K562 (cell line): ENCODE measurements around the gene GLYATL1B. TPM values are rescaled to one million over a fixed set of nuclear protein-coding genes. Genes with fewer than 3 reads are reported as not detected.
"Not testable (repeated sequence)": the region's sequence is repeated elsewhere in the genome, so short reads cannot be mapped to it uniquely, and the experiment has no call there.

ENCODE experiments used
- ATAC-seq: fragments of 200-7000 bp; cut with Tn5 transposase; 3 replicates; pipeline ENCODE4 v1.9.1; 2020; ENCODE audit warnings: moderate library complexity
- BruUV-seq: library from RNA; stranded (reverse); fragments of 400-500 nt; replicated peaks from 2 replicates; lab custom pipeline; 2021; lab: Mats Ljungman, UMichigan
- CTCF ChIA-PET: fragments of 300-600 bp; formaldehyde crosslinking; extraction: SDS; loops from one replicate; lab custom pipeline; 2021; ENCODE audit warnings: low intra/inter-chr PET ratio; lab: Yijun Ruan, JAX
- POLR2A ChIA-PET: fragments of 300-600, 350-650 bp; sonication (Branson Sonifier 250); formaldehyde crosslinking; extraction: SDS; loops from one replicate; lab custom pipeline; 2021; ENCODE audit warnings: antibody characterized with exemption, inconsistent platforms; lab: Yijun Ruan, JAX
- DNase-seq, 4 experiments: peaks; one replicate each; pipeline versions ENCODE4 v3.0.0 to v3.0.0-alpha.2; 2011 to 2018; ENCODE audit warnings: low spot score in 3 of 4, mixed read lengths in 3 of 4; ENCODE audit errors: extremely low read depth in 1 of 4
- FAIRE-seq: peaks from 2 replicates; lab custom pipeline; 2011; peaks lifted over from hg19 to GRCh38; lab: Jason Lieb, UNC
- H2AFZ ChIP-seq: 2 replicates; pipeline ENCODE4 v1.6.0; 2011; ENCODE audit warnings: low read depth, low read length, control low read depth, inconsistent platforms
- H3K27ac ChIP-seq: fragments of 200-600 bp; 3 replicates; pipeline ENCODE4 v1.8.0; 2011; ENCODE audit warnings: low read depth, mild to moderate bottlenecking, control low read depth, inconsistent platforms, low read length, moderate library complexity, mixed read lengths; ENCODE audit errors: extremely low read depth
- H3K27me3 ChIP-seq, 2 experiments: fragments of 300-600 bp in 1 of 2; 2 replicates in 1 of 2; 3 replicates in 1 of 2; pipeline versions ENCODE4 v1.6.0 to v1.8.0; 2011; ENCODE audit warnings: inconsistent platforms in 2 of 2, low read length in 2 of 2, mild to moderate bottlenecking in 1 of 2, mixed read lengths in 1 of 2, moderate library complexity in 1 of 2; ENCODE audit not compliant: control insufficient read depth in 2 of 2, insufficient read depth in 2 of 2
- H3K36me3 ChIP-seq: fragments of 300-600 bp; 3 replicates; pipeline ENCODE4 v1.8.0; 2011; ENCODE audit warnings: mild to moderate bottlenecking, low read length, inconsistent platforms; ENCODE audit not compliant: control insufficient read depth, insufficient read depth
- H3K4me1 ChIP-seq, 2 experiments: fragments of 200-600 bp in 1 of 2; replicated peaks in 1 of 2; 2 replicates in 1 of 2; 3 replicates in 1 of 2; pipeline versions ENCODE4 v1.5.1 to v1.8.0; 2011; ENCODE audit warnings: inconsistent platforms in 2 of 2, low read length in 2 of 2, mild to moderate bottlenecking in 1 of 2, mixed read lengths in 1 of 2, moderate library complexity in 1 of 2; ENCODE audit not compliant: control insufficient read depth in 2 of 2, insufficient read depth in 2 of 2
- H3K4me2 ChIP-seq: 2 replicates; pipeline ENCODE4 v1.6.1; 2011; ENCODE audit warnings: low read length, control low read depth, inconsistent platforms, mixed read lengths; ENCODE audit not compliant: insufficient read depth
- H3K4me3 ChIP-seq: fragments of 200-600 bp; sonication (generic), shearing (Covaris generic); 2 replicates; pipeline ENCODE4 v1.5.1; 2016; ENCODE audit warnings: control low read depth, inconsistent platforms
- H3K79me2 ChIP-seq: fragments of 200-600 bp; 3 replicates; pipeline ENCODE4 v1.8.0; 2011; ENCODE audit warnings: low read length, inconsistent platforms; ENCODE audit not compliant: control insufficient read depth, insufficient read depth
- H3K9ac ChIP-seq, 2 experiments: 2 replicates each; pipeline versions ENCODE4 v1.6.0 to v1.6.1; 2011; ENCODE audit warnings: low read depth in 2 of 2, low read length in 2 of 2, control low read depth in 1 of 2, inconsistent platforms in 1 of 2, mild to moderate bottlenecking in 1 of 2, mixed read lengths in 1 of 2; ENCODE audit not compliant: insufficient read depth in 1 of 2
- H3K9me1 ChIP-seq: one replicate; pipeline ENCODE4 v1.6.0; 2011; ENCODE audit warnings: inconsistent platforms, mild to moderate bottlenecking, low read length, moderate library complexity; ENCODE audit not compliant: control insufficient read depth, insufficient read depth
- H3K9me3 ChIP-seq: replicated peaks from 2 replicates; pipeline ENCODE4 v1.5.1; 2011; ENCODE audit warnings: low read depth, low read length, inconsistent platforms; ENCODE audit not compliant: control insufficient read depth, insufficient read depth
- H4K20me1 ChIP-seq: replicated peaks from 2 replicates; pipeline ENCODE4 v1.6.1; 2011; ENCODE audit warnings: low read length, inconsistent platforms, mixed read lengths; ENCODE audit not compliant: control insufficient read depth, insufficient read depth
- JUN ChIP-seq, 2 experiments: sonication (generic) in 1 of 2; formaldehyde crosslinking in 1 of 2; IDR thresholded peaks; 2 replicates each; pipeline versions ENCODE4 v1.6.1 to v1.8.0; 2012 to 2022; ENCODE audit warnings: borderline replicate concordance in 2 of 2, mild to moderate bottlenecking in 2 of 2, improper control_type of control experiment in 1 of 2, low read depth in 1 of 2, low read length in 1 of 2, missing genetic modification reagents in 1 of 2
- MCM2 ChIP-seq: fragments of 450-650 bp; IDR thresholded peaks from 2 replicates; pipeline ENCODE4 v1.6.1; 2017; ENCODE audit warnings: low read depth, mild to moderate bottlenecking
- SPI1 ChIP-seq: IDR thresholded peaks from 2 replicates; pipeline ENCODE4 v1.6.1; 2011; ENCODE audit warnings: low read depth, low read length, control low read depth, borderline replicate concordance
- TCF7 ChIP-seq: sonication (generic); IDR thresholded peaks from 2 replicates; pipeline ENCODE4 v1.6.1; 2016; ENCODE audit warnings: antibody characterized with exemption, borderline replicate concordance
- ZFPM2 ChIP-seq: fragments of 250-450 bp; sonication (Bioruptor Pico); IDR thresholded peaks from 2 replicates; pipeline ENCODE4 v1.5.1; 2022; ENCODE audit warnings: mild to moderate bottlenecking
- WGBS: fragments of 100-300 bp; shearing (Covaris generic); methylation state at CpG from one replicate; pipeline ENCODE4 v1.1.6; 2016; ENCODE audit warnings: low coverage, mixed read lengths; ENCODE audit not compliant: insufficient coverage; ENCODE audit errors: missing lambda C conversion rate; 5-methylcytosine and 5-hydroxymethylcytosine counted together
- in situ Hi-C: fragments of 300-500 bp; cut with MboI; formaldehyde crosslinking; loops from 4 replicates; pipeline ENCODE4 v1.15.0; 2018; ENCODE audit warnings: inconsistent platforms, mixed read lengths
- intact Hi-C: fragments of 100-400 bp; cut with micrococcal nuclease; formaldehyde crosslinking; loops from 2 replicates; pipeline ENCODE4 v1.14.2; 2022
- polyA plus RNA-seq, 8 experiments: library from polyadenylated mRNA; depleted of rRNA in 4 of 8; stranded (reverse) in 5 of 8; unstranded in 3 of 8; fragments of >200 nt; fragmentation: Nextera tagmentation in 2 of 8; fragmentation: Illumina TruSeq in 1 of 8; extraction: Ambion mirVana in 2 of 8; extraction: Trizol in 1 of 8; gene quantifications; 2 replicates each; pipeline versions ENCODE4 v1.2.1 to v1.2.3, GENCODE V29; 2011 to 2014; ENCODE audit warnings: inconsistent platforms in 1 of 8, missing spikeins in 1 of 8
- total RNA-seq, 7 experiments: library from RNA; depleted of rRNA in 6 of 7; stranded (reverse); fragments of >200 nt in 6 of 7; fragmentation: Illumina TruSeq in 2 of 7; extraction: Trizol in 2 of 7; gene quantifications; 2 replicates each; pipeline versions ENCODE4 v1.2.1 to v1.2.3, GENCODE V29; 2011 to 2021; ENCODE audit warnings: low replicate concordance in 1 of 7
- TF ChIP-seq, protein P1 (sequence below): sonication (generic); formaldehyde crosslinking; IDR thresholded peaks from 2 replicates; pipeline ENCODE4 v1.8.1; 2022; ENCODE audit warnings: missing genetic modification reagents

Gene GLYATL1B
- total and polyA plus RNA-seq, 9 of the 15 experiments (the other 6 are each of a cell fraction or from before 2014, with no cell fraction given): not detected

DNA sequence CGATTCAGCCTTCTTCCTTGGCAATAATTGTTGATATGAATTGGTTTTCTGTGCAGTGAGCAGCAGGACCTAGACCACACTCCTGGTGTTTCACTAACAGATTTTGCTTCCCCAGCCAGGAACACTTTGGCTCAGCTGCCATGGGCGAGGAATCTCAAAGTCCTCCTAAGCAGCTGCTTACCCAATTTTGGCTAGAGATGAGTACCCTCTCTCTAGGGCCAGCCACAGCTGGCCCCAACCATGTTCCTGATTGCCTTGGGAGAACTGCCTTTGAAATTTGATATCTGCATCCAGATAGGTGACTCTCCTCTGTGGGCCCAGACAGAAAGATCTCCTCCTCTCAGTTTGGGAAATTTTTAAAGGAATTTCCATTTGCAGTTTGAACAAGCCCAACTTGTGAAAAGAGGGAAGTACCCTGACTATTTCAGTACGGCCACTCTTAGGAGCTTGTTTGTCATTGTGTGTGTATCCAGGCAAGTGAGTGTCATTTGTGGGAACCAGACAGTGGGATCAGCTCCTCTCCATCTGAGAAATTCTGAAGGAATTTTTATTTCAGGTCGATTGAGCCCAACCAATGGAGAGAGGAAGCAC lies 4.6 kb upstream of the GLYATL1B start:
- CTCF ChIA-PET, DNase-seq, H3K9ac ChIP-seq, H3K27me3 ChIP-seq, H3K36me3 ChIP-seq, H2AFZ ChIP-seq, ATAC-seq, in situ Hi-C loops, BruUV-seq, H3K4me2 ChIP-seq, H3K27ac ChIP-seq, H4K20me1 ChIP-seq, intact Hi-C loops, H3K4me1 ChIP-seq, H3K4me3 ChIP-seq, H3K9me1 ChIP-seq, H3K79me2 ChIP-seq, FAIRE-seq, H3K9me3 ChIP-seq: not testable (repeated sequence)
- 0% methylated on average over 4 of the region's 4 CpGs for WGBS
- POLR2A ChIA-PET: interaction anchor here (0.5 kb wide), 1 partner anchor 85 kb away, joined by 5 read pairs; no protein-coding TSS in a partner anchor

DNA sequence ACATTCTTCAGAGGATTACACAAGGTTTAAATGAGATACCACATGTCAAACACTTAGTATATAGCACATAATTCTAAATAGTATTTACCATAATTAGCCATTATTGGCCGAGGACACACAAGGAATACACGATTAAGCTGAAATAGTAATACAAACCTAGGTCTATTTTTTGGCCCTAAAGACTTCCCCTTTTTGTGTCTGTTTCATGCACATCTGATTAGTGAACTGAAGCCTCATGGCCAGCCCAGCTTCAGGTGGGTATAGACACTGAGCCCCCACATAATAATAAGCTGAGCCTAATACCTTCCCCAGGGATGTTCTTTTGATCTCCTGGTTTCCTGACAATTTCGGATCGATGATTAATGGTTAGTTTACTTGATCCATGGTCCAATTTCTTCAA lies 2.1 kb downstream of the GLYATL1B start:
- Histone ChIP-seq H3K27me3 (no peaks in the 10 kb centered on the region), H3K36me3 (no peaks in the 10 kb centered on the region), H3K4me2 (no peak overlapping the region), H3K9me1 (no peaks in the 10 kb centered on the region), H3K9ac (no peak overlapping the region), H3K4me3 (no peak overlapping the region), H4K20me1 (no peaks in the 10 kb centered on the region), H3K79me2 (no peaks in the 10 kb centered on the region), H3K9me3 (no peaks in the 10 kb centered on the region), H2AFZ (no peak overlapping the region), H3K27ac (no peak overlapping the region), H3K4me1 (no peaks in the 10 kb centered on the region)
- TF ChIP-seq, protein P1, sequence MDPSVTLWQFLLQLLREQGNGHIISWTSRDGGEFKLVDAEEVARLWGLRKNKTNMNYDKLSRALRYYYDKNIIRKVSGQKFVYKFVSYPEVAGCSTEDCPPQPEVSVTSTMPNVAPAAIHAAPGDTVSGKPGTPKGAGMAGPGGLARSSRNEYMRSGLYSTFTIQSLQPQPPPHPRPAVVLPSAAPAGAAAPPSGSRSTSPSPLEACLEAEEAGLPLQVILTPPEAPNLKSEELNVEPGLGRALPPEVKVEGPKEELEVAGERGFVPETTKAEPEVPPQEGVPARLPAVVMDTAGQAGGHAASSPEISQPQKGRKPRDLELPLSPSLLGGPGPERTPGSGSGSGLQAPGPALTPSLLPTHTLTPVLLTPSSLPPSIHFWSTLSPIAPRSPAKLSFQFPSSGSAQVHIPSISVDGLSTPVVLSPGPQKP: no peak
- TF ChIP-seq SPI1 (peak; percentile 62; the same call in 1 of the 2 replicates), MCM2 (no peak), TCF7 (no peak), JUN (IDR thresholded peaks at IDR 0.05; ENCODE audit: borderline replicate concordance, low read depth, low read length) (no peak), JUN (CRISPR knock-in tag; IDR thresholded peaks at IDR 0.05; ENCODE audit: borderline replicate concordance) (no peak), ZFPM2 (CRISPR knock-in tag) (no peak)
- intact Hi-C loops: no loop called here
- ChIA-PET CTCF (no interaction called here), POLR2A (no interaction called here)
- BruUV-seq: no TSS peak
- 0% methylated on average over 4 of the region's 4 CpGs for WGBS
- no peak for ATAC-seq
- FAIRE-seq: no peak
- DNase-seq: no peak
- in situ Hi-C loops: no loop called here

DNA sequence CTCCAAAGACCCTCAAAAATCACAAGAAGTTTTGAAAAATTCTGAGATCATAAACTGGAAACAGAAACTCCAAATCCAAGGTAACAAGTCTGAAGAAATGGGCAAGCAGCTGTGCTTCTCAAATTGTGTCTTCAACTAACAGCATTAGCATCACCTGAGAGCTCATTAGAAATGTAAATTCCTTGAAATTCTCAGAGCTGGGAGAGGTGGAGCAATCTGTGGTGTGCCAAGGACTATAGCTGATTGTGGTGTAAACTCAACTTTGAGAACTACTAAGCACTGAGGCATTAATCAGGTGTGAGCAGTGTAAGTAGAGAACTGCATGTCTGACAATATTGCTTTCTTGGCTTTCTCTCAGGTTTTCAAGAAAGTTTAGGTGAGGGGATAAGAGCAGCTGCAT lies 7.5 kb downstream of the GLYATL1B start:
- H4K20me1 ChIP-seq, intact Hi-C loops, H3K27ac ChIP-seq, H2AFZ ChIP-seq, FAIRE-seq, H3K9me3 ChIP-seq, in situ Hi-C loops, H3K9ac ChIP-seq, CTCF ChIA-PET, H3K27me3 ChIP-seq, BruUV-seq, H3K9me1 ChIP-seq, POLR2A ChIA-PET, H3K36me3 ChIP-seq, H3K4me2 ChIP-seq, DNase-seq, H3K4me1 ChIP-seq, ATAC-seq, H3K4me3 ChIP-seq, H3K79me2 ChIP-seq: not testable (repeated sequence)
